Tibial nerve (tissue), 4 donors: ENCODE measurements around the gene GLIPR1. TPM values are rescaled to one million over a fixed set of nuclear protein-coding genes. Genes with fewer than 3 reads are reported as not detected.
A peak's percentile ranks its signal among the peaks of the same experiment; 100 is the strongest.
"Not testable (repeated sequence)": the region's sequence is repeated elsewhere in the genome, so short reads cannot be mapped to it uniquely, and the experiment has no call there.

ENCODE experiments used
- DNase-seq, 2 donors: peaks; one replicate each; pipeline ENCODE4 v3.0.0-alpha.2; 2019; ENCODE audit warnings: low spot score in 2 of 2
- H3K27ac ChIP-seq, 4 donors: fragments of 200-600 bp; sonication (generic) in 3 of 4; one replicate each; pipeline ENCODE4 v1.5.1; 2017 to 2019; ENCODE audit warnings: mild to moderate bottlenecking in 1 of 4
- H3K27me3 ChIP-seq, 2 donors: fragments of 200-600 bp; sonication (generic) in 1 of 2; one replicate each; pipeline versions ENCODE4 v1.5.1 to v1.6.0; 2017 to 2019
- H3K36me3 ChIP-seq, 3 donors: fragments of 200-600 bp; sonication (generic); one replicate each; pipeline ENCODE4 v1.5.1; 2018 to 2019
- H3K4me1 ChIP-seq, 4 donors: fragments of 200-600 bp; sonication (generic) in 3 of 4; one replicate each; pipeline ENCODE4 v1.5.1; 2017 to 2019
- H3K4me3 ChIP-seq, 4 donors: fragments of 200-600 bp; sonication (generic) in 3 of 4; one replicate each; pipeline ENCODE4 v1.5.1; 2017 to 2019; ENCODE audit warnings: mild to moderate bottlenecking in 1 of 4, moderate library complexity in 1 of 4
- H3K9me3 ChIP-seq, 4 donors: fragments of 200-600 bp; sonication (generic) in 3 of 4; one replicate each; pipeline ENCODE4 v1.5.1; 2017 to 2019
- EP300 ChIP-seq, 2 donors: sonication (generic); formaldehyde crosslinking; IDR thresholded peaks; one replicate each; pipeline ENCODE4 v1.6.1; 2017; ENCODE audit warnings: antibody characterized with exemption in 2 of 2, mild to moderate bottlenecking in 1 of 2
- POLR2A ChIP-seq, 2 donors: fragments of 450-650 bp; IDR thresholded peaks; one replicate each; pipeline ENCODE4 v1.6.1; 2017; ENCODE audit warnings: antibody characterized with exemption in 2 of 2, mild to moderate bottlenecking in 2 of 2, moderate library complexity in 2 of 2
- WGBS, 2 donors: methylation state at CpG; one replicate each; pipeline ENCODE4 v1.1.5; 2018; 5-methylcytosine and 5-hydroxymethylcytosine counted together
- total RNA-seq, 4 donors: library from RNA; depleted of rRNA; stranded (reverse); fragments of >200 nt; gene quantifications; one replicate each; pipeline ENCODE4 v1.1.0, GENCODE V29; 2016
- TF ChIP-seq, protein P1 (sequence below), 5 experiments: fragments of 200-600 bp in 3 of 5; fragments of 450-650 bp in 2 of 5; sonication (generic) in 3 of 5; IDR thresholded peaks; one replicate each; pipeline ENCODE4 v1.5.1; 2016 to 2019; ENCODE audit warnings: antibody characterized with exemption in 5 of 5, mild to moderate bottlenecking in 3 of 5, moderate library complexity in 2 of 5

GLIPR1 gene
- total RNA-seq, 4 donors from 2014 or later, result 4.7 to 12.3 (median 6.5) TPM

DNA sequence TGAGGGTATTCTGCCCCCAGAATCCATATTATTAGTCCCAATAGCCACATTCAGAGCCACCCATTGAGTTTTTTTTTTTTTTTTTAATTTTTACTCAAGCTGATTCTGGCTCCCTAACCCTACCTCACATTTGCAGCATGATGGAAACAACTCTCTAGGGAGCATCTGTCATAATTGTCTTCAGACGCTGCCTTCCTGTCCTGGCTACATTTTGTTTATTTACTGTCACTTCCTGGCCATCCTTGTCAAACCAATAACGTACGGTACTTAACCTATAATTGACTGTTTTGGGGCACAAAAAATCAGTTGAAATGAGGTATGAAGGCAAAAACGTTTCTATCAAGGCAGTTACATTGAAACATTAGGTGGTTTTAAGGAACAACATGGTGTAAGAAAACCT, 2.1 kb downstream of the GLIPR1 start:
- H3K27ac ChIP-seq, result peak overlapping the region in 2 of 4 donors; percentile 19 to 69
- WGBS, 2 donors, result 42 to 47% methylated on average over 4 of the region's 4 CpGs
- H3K4me3 ChIP-seq, result peak overlapping the region in 2 of 4 donors; percentile 41 to 48
- H3K9me3 ChIP-seq, result no peaks in the 10 kb centered on the region
- DNase-seq, result no peak
- TF ChIP-seq EP300 (IDR thresholded peaks at IDR 0.05) (no peak), POLR2A (IDR thresholded peaks at IDR 0.05) (no peak)
- TF ChIP-seq, protein P1, sequence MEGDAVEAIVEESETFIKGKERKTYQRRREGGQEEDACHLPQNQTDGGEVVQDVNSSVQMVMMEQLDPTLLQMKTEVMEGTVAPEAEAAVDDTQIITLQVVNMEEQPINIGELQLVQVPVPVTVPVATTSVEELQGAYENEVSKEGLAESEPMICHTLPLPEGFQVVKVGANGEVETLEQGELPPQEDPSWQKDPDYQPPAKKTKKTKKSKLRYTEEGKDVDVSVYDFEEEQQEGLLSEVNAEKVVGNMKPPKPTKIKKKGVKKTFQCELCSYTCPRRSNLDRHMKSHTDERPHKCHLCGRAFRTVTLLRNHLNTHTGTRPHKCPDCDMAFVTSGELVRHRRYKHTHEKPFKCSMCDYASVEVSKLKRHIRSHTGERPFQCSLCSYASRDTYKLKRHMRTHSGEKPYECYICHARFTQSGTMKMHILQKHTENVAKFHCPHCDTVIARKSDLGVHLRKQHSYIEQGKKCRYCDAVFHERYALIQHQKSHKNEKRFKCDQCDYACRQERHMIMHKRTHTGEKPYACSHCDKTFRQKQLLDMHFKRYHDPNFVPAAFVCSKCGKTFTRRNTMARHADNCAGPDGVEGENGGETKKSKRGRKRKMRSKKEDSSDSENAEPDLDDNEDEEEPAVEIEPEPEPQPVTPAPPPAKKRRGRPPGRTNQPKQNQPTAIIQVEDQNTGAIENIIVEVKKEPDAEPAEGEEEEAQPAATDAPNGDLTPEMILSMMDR (IDR thresholded peaks at IDR 0.05), result no peak
- H3K27me3 ChIP-seq, result no peaks in the 10 kb centered on the region
- H3K4me1 ChIP-seq, result peaks cover 0 to 15% (median 5%) of the 10 kb centered on the region in 4 donors
- no peaks in the 10 kb centered on the region for H3K36me3 ChIP-seq

DNA sequence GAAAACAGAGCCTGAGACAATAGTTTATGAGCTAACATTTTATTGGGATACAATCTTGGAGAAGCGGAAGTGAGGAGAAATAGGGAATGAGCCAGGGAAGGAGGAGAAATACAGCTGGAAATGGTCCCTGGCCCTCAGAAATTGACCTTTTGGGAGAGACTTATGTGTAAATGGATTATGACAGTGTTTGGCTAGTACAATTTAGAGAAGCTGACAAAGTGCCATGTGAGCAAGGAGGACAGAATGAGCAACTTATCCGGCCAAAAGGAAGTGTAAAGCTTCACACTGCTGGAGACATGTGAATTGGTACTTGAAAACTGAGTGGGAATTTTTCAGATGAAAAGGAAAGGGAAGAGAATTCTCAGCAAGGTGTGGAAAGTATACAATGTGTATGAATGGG, 2.9 kb downstream of the GLIPR1 start:
- H3K4me3 ChIP-seq, result no peak overlapping the region
- no peaks in the 10 kb centered on the region for H3K36me3 ChIP-seq
- H3K27me3 ChIP-seq, result no peaks in the 10 kb centered on the region
- TF ChIP-seq POLR2A (IDR thresholded peaks at IDR 0.05) (no peak), EP300 (IDR thresholded peaks at IDR 0.05) (no peak)
- TF ChIP-seq, protein P1 (IDR thresholded peaks at IDR 0.05), result no peak
- WGBS, 2 donors, result 58 to 66% methylated on average over 2 of the region's 2 CpGs
- DNase-seq, result no peak
- H3K4me1 ChIP-seq, result peaks cover 0 to 15% (median 5%) of the 10 kb centered on the region in 4 donors
- no peaks in the 10 kb centered on the region for H3K9me3 ChIP-seq
- peak overlapping the region in 1 of 4 donors; percentile 19 for H3K27ac ChIP-seq

DNA sequence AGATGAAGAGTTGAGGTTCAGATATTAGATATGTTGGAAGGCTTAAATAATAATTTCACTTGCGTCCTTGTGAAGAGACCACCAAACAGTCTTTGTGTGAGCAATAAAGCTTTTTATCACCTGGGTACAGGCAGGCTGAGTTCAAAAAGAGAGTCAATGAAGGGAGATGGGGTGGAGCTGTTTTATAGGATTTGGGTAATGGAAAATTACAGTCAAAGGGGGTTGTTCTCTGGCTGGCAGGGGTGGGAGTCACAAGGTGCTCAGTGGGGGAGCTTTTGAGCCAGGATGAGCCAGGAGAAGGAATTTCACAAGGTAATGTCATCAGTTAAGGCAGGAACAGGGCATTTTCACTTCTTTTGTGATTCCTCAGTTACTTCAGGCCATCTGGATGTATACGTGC, 3.9 kb downstream of the GLIPR1 start:
- H3K4me1 ChIP-seq, result peaks cover 0 to 13% (median 5%) of the 10 kb centered on the region in 4 donors
- 75 to 81% methylated on average over 2 of the region's 2 CpGs for WGBS, 2 donors
- H3K4me3 ChIP-seq, result not testable (repeated sequence)

DNA sequence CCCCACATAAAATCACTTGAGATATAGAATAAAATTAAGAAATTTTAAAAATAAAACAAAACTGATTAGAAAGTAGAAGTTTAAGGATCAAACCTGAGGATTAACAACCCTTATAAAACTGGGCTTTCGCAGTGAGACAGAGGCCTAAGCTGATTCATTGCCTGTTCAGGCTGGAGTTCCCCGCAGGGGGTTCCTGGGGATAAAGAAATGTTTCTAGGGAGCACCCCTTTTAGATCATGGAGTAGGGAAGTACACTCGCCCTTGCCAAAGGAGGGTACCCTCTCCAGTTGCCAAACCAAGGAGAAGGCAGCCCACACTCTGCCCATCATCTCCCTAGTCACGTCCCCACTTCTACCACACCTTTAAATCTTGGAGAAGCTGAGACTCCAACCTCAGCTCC, 6.8 kb downstream of the GLIPR1 start:
- no peaks in the 10 kb centered on the region for H3K27me3 ChIP-seq
- TF ChIP-seq EP300 (IDR thresholded peaks at IDR 0.05), result no peak
- no peak for TF ChIP-seq POLR2A (IDR thresholded peaks at IDR 0.05)
- TF ChIP-seq, protein P1 (IDR thresholded peaks at IDR 0.05), result no peak
- no peaks in the 10 kb centered on the region for H3K4me1 ChIP-seq
- no peaks in the 10 kb centered on the region for H3K9me3 ChIP-seq
- H3K27ac ChIP-seq, result no peak overlapping the region
- H3K36me3 ChIP-seq, result no peaks in the 10 kb centered on the region
- H3K4me3 ChIP-seq, result no peak overlapping the region
- 82 to 84% methylated on average over 4 of the region's 4 CpGs for WGBS, 2 donors
- no peak for DNase-seq

More for the DNA sequence above, 3.9 kb downstream of the GLIPR1 start:
- H3K9me3 ChIP-seq, H3K27me3 ChIP-seq, H3K36me3 ChIP-seq, H3K27ac ChIP-seq, DNase-seq: not testable (repeated sequence)

DNA sequence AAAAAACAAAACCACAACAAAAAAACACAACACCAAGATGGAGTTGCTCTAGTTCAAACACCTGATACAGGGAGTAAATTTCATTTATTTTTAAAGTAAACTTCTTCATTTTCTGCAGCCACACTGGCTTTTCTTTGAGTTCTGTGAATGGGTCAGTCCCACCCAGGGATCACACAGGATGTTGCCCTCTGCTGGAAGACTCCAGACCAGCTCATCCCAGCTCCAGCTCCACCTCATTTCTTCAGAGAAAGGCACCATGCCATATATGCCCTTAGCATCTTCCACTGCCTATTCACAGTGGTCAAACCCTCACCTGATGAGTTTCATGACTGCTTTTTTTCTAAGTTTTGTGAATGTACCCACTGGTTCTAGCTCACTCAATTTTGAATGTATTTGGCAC, 8.0 kb downstream of the GLIPR1 start:
- no peaks in the 10 kb centered on the region for H3K9me3 ChIP-seq
- H3K36me3 ChIP-seq, result peaks cover 0 to 5% (median 0%) of the 10 kb centered on the region in 3 donors
- TF ChIP-seq, protein P1 (IDR thresholded peaks at IDR 0.05), result peak in 4 of 5 experiments; percentile 12 to 31 (median 20)
- TF ChIP-seq EP300 (IDR thresholded peaks at IDR 0.05) (no peak), POLR2A (IDR thresholded peaks at IDR 0.05) (no peak)
- H3K27ac ChIP-seq, result no peak overlapping the region
- DNase-seq, result no peak
- H3K4me1 ChIP-seq, result no peaks in the 10 kb centered on the region
- no peak overlapping the region for H3K4me3 ChIP-seq
- no peaks in the 10 kb centered on the region for H3K27me3 ChIP-seq

DNA sequence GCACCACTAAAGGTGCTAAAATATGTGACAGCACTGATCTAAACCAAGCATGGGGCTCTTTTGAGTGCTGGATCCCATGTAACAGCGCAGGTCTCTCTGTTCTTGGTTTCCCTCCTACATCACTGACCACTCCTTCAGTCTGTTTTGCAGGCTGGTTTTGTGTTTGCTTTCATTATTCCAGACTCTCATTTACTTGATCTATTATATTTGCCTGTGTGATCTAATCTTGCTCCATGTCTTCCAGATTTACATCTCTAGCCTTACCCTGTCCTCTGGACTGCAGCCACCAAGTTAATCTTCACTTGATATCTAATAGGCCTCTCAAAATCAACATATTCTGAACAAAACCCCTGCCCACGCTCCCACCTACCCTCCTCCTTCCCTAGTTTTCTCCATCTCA, 8.6 kb downstream of the GLIPR1 start:
- Histone ChIP-seq H3K9me3 (no peaks in the 10 kb centered on the region), H3K4me1 (no peaks in the 10 kb centered on the region), H3K27ac (no peak overlapping the region), H3K36me3 (peaks cover 0 to 10% (median 0%) of the 10 kb centered on the region in 3 donors), H3K27me3 (no peaks in the 10 kb centered on the region), H3K4me3 (no peak overlapping the region)
- 89 to 91% methylated on average over 2 of the region's 2 CpGs for whole genome bisulfite sequencing, 2 donors
- no peak for DNase-seq
- TF ChIP-seq EP300 (IDR thresholded peaks at IDR 0.05) (no peak), POLR2A (IDR thresholded peaks at IDR 0.05) (no peak)
- TF ChIP-seq, protein P1 (IDR thresholded peaks at IDR 0.05), result no peak
